GM21423 (cell line): Measurements from ENCODE around the gene UVSSA.

Source experiments
- ATAC-seq: cut with Tn5 transposase; IDR thresholded peaks from one replicate; pipeline ENCODE4 v1.9.1; 2021; ENCODE audit warnings: mild to moderate bottlenecking, moderate library complexity; ENCODE audit not compliant: unreplicated experiment

UVSSA gene, protein sequence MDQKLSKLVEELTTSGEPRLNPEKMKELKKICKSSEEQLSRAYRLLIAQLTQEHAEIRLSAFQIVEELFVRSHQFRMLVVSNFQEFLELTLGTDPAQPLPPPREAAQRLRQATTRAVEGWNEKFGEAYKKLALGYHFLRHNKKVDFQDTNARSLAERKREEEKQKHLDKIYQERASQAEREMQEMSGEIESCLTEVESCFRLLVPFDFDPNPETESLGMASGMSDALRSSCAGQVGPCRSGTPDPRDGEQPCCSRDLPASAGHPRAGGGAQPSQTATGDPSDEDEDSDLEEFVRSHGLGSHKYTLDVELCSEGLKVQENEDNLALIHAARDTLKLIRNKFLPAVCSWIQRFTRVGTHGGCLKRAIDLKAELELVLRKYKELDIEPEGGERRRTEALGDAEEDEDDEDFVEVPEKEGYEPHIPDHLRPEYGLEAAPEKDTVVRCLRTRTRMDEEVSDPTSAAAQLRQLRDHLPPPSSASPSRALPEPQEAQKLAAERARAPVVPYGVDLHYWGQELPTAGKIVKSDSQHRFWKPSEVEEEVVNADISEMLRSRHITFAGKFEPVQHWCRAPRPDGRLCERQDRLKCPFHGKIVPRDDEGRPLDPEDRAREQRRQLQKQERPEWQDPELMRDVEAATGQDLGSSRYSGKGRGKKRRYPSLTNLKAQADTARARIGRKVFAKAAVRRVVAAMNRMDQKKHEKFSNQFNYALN

DNA sequence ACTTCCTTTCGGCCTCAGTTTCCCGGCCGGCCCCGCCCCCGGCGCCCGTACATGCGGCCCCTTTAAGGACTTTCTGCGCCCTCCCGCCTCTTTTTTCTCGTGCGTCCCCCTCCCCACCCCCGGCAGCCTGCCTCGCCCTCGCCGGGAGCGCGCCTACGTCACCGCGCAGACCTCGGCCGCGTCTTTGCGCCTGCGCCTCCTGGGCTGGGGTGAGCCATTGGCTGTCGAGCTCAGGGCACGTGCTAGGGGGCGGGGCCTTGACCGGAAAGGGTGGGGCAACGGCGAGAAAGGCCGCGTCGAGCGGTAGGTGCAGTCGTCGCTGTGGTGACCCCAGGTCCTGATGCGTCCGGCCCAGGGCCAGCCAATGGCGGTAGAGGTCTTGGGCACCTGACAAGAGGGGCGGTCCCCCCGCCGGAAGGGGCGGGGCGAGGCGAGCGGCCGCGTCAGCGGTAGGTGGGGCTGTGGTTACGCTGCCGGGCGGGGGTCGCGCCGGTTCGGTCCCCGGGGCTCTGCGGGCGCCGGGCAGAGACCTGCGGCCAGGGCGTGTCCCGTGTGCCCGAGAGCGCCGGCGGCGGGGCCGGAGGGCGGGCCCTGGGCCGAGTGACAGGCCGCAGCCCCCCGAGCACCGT is at the start of gene UVSSA:
Gene UVSSA (plus strand): TSS at position 428 of the 629 bp plus-strand sequence. CDS start 884 bp downstream, outside the sequence.
- ATAC-seq, result peak; percentile 88

- no peak for ATAC-seq
Observed at GRCh38 chr4:1297456-1298325, 49.3 kb upstream of the UVSSA start.

DNA sequence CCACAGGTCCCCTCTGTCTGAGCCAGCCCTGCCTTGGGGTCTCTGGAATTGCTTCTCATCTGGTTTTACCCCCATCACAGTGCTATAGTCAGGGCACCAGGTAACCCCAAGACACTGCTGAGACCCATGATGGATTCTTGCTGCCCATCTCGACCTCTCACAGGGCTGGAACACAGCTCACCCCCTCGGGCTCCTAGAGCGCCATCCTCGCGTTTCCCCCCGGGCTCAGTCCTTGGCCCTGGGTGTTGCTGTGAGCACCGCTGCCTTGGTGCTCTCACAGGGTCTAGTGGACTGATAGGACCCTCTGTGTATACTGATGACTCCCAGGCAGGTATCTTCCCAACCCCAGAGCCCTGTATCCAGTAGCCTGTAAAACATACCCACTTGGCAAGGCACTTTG is 48.5 kb upstream of the UVSSA start:
- no peak for ATAC-seq

GRCh38 chr4:1299301-1299860 is 47.6 kb upstream of the UVSSA start:
- ATAC-seq, result no peak

- no peak for ATAC-seq
Observed at GRCh38 chr4:1300466-1301455, 46.2 kb upstream of the UVSSA start.

DNA sequence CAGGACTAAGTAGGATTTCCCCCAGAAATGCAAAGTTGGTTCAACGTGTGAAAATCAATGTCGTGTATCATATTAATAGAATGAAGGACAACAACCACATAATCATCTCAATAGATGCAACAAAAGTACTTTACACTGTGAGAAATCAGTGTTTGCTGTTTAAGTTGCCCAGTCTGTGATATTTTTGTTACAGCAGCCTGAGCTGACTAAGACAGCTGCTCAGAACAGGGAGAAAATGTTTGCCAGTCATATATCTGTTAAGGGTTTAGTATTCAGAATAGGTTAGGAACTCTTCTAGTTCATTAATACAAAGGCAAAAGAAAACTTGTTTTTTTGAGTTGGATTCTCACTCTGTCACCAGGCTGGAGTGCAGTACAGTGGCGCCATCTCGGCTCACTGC is 44.8 kb upstream of the UVSSA start:
- ATAC-seq, result no peak

GRCh38 chr4:1305261-1305711 is 41.7 kb upstream of the UVSSA start:
- no peak for ATAC-seq

GRCh38 chr4:1305781-1306455 is 41.1 kb upstream of the UVSSA start:
- ATAC-seq, result no peak

GRCh38 chr4:1307951-1308735 is 38.9 kb upstream of the UVSSA start:
- ATAC-seq, result no peak

DNA sequence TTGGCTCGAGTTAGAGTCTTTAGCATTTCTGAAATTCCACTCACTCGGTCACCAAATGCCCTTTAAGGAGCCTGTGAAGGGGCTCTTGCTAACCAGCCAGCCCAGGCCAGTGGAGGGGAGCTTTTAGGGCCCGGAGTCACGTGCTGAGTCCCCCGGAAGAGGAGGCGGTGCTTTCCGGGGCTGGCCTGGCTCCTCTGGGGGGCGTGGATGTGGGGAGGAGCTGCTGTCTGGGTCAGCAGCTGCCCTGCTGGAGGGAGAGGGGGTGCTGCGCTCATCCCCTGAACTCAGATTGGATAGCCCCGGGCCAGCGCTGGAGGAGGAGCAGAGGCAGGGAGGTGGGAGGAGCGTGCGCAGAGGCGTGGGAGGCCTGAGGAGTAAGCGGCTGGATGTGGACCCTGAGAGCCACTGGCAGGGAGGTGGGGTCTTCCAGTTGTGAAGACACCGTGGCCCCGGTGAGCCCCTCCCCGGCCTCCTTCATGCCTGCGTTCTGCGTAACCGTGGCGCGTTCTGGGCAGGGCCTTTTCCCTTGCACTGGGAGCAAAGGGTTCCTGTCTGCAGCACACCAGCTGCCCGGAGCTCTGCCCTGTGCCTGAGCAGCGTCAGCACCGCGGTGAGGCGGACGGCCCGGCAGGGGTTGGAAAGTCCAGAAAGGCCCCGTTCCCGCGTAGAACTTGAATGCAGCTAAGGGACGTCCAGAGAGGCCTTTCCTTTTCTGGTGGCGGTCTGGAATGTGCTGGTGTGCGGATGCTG is 37.6 kb upstream of the UVSSA start:
- peak; percentile 87 for ATAC-seq

GRCh38 chr4:1310031-1310795 is 36.8 kb upstream of the UVSSA start:
- ATAC-seq, result no peak

DNA sequence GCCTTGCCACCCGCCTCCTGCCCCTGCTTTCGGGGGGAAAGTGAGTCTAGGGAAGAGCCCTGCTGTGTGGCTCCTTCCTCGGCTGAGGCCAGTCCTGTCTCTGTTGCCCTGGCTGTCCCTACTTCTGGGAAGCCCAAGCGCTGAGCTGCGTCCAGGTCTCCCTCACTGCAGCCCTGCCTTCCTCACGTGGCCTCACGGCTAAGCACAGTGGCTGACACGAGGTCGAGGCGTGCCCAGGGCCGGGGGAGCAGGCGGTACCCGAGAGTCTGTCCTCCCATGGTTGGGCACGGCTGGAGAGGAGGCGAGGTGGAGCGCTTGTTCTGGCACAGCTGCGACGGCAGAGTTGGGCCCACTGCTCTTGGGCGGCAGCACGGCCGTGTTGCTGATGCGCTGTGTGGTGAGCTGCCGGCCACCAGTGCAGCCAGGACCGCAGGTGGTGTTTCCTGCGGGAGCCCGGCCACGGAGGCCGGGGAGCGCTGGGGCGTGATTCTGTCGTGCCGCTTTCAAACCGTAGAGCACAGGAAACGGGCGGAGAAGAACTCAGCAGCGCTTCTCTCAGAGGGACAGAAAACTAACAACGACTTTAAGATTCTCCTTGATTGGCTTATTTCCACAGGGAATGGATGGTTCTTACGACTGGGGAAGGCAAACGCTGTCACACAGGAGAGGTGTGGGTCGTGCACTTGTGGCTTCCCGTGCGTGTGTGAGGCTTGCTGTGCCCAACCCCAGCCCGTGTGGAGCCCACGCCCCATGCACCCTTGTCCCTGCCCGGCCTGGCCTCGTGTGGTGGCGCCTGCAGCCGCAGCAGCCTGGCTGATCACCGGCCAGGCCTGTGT is 36.0 kb upstream of the UVSSA start:
- no peak for ATAC-seq

DNA sequence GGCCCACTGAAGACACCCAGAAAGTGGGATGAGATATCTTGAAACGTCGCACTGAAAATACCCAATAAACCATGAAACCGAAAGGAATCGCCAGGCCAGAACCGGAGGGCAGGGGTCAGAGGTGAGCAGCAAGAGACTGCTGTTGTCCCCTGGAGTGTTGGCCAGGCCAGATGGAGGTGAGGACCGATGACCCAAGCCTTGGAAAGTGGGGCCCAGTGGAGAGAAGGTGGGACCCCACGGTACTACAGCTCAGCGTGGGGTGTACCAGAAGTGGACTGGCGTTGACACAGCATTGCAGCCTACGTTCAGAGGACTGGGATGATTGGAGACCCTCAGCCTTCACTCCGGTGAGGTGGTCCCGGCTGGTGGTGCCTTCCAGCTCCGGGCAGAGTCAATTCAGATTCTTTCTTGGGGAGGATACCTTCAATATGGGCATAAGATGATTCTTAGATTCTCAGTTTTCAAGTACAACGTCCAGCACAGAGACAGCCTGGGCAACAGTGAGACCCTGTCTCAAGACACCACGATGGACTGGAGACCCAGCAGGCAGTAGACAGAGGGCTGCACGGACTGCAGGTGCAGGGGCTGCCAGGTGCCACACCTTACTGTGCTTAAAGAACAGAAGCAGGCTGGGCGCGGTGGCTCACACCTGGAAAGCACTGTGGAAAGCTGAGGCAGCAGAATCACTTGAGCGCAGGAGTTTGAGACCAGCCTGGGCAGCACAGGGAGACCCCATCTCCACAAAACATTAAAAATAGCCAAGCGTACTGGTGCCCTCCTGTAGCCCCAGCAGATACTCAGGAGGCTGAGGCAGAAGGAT is 34.0 kb upstream of the UVSSA start:
- no peak for ATAC-seq

DNA sequence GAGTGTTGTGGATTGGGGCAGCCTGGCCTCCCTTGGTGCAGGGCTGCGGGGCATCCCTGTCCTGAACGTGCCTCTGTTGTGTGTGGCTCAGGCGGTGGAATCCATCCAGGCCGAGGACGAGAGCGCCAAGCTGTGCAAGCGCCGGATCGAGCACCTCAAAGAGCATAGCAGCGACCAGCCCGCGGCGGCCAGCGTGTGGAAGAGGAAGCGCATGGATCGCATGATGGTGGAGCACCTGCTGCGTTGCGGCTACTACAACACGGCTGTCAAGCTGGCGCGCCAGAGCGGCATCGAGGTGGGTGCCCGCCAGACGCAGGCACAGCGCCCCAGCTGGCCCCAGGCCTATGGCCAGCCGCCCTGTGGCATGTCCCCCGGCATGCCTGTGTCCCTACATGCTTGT is 31.7 kb upstream of the UVSSA start:
- ATAC-seq, result no peak
